GM21786 (cell line): ENCODE data around the gene ATAD2B.
A peak's percentile ranks its signal among the peaks of the same experiment; 100 is the strongest.

Experiments used
- ATAC-seq: cut with Tn5 transposase; IDR thresholded peaks from one replicate; pipeline ENCODE4 v1.9.1; 2021; ENCODE audit not compliant: unreplicated experiment

ATAD2B gene

DNA sequence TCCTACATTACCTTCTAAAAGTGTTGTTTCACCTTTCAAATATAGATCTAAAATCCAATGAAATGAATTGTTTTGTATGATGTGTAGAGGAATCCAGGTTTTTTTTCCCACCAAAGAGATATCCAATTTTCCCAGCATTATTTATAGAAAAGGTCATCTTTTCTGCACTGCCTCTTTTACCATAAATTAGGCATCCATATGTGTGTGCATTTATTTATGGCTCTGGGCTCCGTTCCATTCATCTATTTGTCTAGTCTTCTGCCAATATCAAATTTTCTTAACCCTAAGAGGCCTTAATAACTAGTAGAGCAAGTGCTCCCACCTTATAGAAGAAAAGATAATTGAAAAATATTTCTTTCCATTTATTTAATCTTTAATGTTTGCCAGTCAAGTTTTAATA is 88.3 kb downstream of the ATAD2B start:
- ATAC-seq = no peak

DNA sequence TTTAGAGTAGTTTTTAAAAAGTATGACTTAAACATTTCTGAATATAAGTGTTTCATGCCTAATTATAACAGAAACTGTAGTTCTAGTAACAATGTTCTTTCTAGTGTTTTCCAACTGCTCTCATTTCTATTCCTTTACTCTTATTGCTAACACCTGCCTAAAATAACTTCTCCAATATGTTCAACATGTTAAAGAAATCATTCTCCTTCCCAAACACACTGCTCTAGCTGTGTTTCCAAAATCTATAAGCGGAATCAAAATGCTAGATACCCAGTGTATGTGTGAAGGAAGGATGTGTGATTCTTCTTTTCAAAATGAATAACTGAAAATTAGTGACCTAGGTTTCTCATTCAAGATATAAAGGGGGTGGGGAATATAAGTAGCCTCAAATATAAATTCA is 89.1 kb downstream of the ATAD2B start:
- no peak for ATAC-seq

DNA sequence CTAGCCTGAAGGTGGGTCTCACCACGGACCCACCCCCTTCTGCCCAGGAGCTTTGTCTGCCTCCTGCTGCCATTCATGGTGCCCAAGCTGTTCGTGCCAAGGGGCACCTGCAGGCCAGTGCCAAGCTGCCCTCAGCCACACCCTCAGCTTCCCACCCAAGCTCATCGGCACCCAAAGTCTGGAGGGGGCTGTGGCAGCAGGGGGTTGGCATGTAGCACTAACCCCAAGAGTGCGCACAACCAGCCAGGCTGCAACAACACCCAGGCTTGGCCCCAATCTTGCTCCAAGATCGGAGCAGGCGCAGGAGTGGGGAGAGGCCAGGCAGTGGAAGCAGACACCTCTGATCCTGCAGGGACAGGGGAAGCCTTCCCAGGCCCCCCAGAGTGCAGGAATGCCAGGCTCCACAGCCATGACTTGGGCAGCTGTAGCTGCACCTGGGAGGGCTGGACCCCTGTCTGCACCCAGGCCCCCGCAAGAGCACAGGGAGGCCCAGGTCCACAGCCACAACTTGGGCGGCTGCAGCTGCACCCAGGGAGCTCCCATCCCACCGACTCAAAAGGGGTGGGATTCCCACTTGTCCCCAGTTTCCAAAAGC is 89.9 kb downstream of the ATAD2B start:
- ATAC-seq = no peak

DNA sequence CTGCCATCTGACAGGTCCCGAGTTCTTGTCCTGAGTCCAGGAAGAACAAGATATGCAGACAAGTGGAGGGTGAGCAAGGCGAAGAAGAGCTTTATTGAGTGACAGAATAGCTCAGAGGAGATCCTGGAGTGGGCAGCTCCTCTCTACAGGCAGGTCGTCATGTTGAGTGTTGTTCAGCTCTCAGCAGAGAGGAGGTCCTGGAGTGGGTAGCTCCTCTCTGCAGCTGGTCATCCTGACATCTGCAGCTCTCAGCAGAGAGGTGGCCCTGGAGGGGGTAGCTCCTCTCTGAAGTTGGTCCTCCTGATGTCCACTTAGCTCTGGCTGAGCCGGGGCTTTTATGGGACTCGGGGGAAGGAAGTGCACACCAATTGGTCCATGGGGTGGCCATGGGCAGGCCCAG is 90.4 kb downstream of the ATAD2B start:
- ATAC-seq = no peak

DNA sequence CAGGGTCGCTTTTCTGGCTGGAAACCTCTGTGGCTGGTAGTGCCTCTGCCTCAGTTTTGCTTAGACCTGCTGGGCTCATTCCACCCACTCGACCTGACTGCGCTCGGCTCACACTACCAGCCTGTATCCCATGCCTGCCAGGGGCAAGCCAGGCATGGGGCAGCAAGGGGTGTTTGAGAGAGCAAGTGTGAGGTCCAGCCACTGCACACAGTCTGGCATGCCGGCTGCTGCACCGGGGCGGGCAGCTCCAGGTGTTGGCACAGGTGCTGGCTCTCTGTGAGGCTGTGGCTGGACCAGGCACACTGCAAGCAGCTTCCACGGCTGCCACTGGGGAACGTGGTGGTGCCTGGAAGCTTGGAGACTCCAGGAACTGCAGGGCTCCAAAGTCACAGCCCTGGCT is 90.9 kb downstream of the ATAD2B start:
- ATAC-seq = no peak

DNA sequence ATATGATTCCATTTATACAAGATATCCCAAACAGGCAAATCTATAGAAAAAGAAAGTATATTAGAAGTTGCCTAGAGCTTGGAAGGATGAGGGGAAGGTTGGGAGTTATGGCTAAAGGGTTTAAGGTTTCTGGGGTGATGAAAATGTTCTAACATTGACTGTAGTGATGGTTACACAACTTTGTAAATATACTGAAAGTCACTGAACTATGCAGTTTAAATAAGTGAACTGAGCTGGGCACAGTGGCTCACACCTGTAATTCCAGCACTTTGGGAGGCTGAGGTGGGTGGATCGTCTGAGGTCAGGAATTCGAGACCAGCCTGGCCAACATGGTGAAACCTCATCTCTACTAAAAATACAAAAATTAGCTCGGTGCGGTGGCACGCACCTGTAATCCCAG is 91.5 kb downstream of the ATAD2B start:
- no peak for ATAC-seq

DNA sequence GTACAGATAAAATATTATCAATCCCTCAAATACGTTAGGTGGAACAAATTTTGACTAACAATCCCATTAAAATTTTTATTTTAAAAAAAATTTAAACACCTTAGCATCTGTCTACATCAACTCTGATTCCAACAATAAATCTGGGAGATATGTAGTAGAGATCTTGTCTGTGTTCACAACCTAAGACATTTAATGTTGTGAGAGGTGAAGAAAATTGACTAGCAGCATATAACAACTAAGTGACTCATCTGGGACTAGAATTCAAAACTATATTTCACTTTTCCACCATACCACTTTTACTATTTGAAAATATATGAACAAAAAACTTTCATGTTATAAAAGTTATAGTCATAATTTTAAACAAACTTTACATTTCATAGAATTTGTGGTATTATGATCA is 97.9 kb downstream of the ATAD2B start:
- no peak for ATAC-seq

DNA sequence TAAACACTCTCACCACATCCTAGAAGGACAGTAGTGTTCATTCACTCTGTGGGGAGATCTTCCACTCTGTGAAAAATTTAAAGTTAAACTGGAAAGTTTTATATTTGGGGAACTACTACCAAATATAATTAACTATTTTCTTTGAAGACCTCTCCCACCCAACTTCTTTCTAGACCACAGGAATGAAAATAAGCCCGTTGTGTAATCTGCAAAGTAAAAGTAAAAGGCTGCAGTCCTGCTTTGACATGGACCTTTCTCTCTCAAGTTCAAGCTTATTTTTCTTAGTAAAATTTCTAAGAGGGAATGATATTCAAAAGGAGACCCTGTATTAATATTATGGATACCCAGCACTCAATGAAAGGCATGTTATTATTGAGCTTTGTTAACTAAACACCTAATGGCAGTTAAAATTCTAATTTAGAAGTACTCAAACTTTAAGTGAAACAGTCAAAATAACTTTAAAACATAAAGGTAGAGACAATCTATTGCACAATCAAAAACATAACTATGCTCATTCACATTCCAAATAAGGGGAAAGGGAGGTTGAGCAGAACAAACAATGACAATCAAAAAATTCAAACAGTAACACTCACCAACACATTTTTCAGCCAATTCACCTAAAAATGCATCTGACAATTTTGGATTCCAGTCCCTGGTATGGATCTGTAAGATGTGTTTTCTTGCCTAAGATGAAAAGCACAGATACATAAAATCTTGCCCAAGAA is 98.5 kb downstream of the ATAD2B start:
- ATAC-seq = no peak

DNA sequence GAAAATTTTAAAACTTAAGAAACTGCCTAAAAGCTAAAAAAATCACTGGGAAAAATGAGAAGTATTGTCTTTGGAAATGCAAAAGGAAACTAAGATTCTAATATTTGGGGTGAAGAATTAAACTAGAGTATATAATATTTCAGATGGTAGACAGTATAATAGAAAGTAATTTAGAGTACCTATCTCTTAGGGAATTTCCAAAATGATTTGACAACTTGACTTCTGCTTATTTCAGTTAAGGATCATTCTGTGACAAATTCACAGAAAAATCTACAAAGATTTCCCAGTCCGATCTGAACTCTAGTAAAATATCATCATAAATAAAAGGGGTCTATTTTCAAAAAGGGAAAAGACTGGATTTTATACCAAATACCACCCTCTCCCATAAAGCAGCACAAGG is 99.6 kb downstream of the ATAD2B start:
- ATAC-seq = no peak

DNA sequence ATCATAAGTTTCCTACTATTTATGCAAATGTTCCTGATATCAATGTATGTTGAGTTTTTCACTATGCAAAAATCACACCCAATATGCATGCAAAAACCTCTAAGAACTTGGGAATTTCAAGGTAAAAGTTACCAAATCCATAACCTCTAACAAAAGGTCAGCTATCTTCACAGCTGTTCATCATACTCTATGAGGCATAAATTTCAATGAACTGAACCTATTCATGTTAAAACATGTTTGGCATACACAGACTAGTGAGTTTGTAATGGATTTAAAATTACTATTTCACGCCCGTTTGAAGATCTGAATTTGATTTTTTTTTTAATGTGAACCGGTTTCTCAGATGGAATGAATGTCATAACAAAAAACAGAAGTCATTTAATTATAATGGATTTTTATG is 100.2 kb downstream of the ATAD2B start:
- no peak for ATAC-seq

DNA sequence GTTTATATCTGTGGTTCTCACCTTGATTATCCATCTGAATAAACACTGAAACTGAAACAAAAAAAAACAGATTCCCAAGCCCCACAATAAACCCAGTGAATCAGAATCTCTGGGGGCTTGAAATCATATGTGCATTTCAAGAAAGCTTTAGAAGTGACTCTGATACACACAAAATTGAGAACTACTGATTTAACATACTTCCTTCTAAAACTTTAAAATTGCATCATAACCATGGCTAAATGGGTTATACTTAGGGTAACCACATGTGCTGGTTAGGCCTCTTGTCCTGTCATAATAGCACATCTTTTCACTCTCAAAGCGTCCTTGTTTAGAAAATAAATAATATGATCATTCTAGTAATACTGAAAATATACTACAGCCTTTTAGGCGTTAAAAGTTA is 100.9 kb downstream of the ATAD2B start:
- ATAC-seq = no peak

DNA sequence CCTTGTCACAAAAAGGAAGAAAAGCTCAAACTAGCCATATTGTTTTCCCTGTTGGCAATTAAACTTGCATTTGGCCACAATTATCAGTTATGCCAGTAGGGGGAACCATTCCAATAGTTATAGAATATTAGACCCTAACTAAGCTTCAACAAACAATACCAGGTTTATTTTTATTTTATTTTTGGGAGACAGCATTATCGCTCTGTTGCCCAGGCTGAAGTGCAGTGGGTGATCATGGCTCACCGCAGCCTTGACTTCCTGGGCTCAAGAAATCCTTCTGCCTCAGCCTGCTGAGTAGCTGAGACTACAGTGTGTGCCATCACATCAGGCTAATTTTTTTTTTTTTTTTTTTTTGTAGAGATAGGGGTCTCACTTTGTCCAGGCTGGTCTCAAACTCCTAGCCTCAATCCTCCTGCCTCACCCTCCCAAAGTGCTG is 102.1 kb downstream of the ATAD2B start:
- peak; percentile 54 for ATAC-seq

DNA sequence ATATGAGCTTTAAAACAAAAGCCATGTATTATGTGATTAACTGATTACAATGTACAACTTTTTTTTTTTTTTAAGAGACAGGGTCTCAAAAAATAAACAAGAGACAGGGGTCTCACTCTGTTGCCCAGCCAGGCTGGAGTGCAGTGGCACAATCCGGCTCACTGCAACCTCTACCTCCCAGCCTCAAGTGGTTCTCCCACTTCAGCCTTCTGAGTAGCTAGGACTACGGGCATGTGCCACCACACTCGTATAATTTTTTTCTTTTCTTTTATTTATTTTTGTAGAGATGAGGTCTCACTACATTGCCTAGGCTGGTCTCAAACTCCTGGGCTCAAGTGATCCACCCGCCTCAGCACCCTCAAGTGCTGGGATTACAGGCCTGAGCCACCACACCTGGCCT is 103.1 kb downstream of the ATAD2B start:
- no peak for ATAC-seq

DNA sequence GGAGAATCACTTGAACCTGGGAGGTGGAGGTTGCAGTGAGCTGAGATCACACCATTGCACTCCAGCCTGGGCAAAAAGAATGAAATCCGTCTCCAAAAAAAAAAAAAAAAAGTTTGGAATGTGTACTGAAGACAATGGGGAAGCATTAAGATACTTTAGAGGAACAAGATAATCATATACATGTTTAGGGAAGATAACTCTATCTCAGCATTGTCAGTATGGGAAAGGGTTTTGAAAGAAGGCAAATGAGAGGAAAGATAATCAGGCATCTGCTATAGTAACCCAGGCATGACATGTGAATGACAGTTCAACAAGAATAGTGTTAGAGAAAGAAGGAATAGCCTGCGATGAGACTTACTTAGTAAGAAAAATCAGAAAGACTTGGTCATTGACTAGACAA is 112.0 kb downstream of the ATAD2B start:
- ATAC-seq = no peak

DNA sequence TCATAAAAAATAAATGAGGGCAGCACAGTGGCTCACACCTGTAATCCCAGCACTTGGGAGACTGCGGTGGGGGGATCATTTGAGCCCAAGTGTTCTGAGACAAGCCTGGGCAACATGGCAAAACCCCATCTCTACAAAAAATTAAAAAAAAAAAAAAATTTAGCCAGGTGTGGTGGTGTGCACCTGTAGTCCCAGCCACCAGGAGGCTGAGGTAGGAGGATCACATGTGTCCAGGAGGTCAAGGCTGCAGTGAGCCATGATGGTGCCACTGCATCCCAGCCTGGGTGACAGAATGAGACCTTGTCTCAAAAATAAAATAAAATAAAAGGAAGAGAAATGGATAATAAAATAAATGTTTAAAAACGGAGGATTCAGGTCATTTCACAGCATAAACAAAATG is 113.5 kb downstream of the ATAD2B start:
- ATAC-seq = no peak

DNA sequence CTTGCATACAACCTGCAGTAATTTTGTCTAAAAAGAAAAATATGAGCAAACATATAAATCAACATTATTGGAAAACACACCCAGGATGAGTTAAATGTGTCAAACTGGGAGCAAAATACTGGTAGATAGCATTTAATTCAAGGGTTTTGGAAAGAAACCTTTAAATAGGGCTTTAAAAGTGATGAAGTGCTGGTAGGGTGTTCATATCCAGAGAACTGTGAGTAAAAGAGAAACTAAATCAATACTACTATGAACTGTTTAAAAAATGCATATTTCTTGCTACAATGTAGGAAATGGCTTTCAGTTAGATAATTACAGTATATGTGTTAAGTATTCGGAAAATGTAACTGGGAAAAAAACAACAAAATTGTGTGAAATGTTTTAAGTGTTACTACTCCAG is 117.8 kb downstream of the ATAD2B start:
- no peak for ATAC-seq

DNA sequence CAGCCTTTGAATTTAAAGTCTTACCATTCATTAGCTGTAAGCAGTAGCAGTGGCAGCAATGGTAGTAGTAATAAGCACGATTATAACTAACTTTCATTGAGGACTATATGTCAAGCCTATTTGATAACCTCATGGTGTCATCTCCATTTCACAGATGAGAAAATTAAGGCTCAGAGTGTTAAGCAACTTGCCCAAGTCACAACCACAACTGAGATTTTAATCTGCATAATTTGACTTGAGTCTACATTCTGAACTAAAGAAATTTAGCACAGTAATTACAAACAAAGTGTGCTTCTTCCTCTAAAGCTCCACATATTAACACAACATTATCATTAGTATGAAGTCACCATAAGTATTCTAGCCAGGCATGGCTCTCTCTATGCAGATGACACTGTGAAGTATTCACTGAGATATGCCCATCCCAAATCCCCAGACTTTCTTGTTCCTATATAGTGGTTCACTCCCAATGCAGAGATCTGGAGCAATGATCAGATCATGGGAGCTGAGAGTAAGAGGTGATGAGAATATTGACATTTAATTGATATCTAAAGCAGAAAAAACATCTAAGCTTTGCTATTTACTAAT is 120.2 kb downstream of the ATAD2B start:
- ATAC-seq = no peak

DNA sequence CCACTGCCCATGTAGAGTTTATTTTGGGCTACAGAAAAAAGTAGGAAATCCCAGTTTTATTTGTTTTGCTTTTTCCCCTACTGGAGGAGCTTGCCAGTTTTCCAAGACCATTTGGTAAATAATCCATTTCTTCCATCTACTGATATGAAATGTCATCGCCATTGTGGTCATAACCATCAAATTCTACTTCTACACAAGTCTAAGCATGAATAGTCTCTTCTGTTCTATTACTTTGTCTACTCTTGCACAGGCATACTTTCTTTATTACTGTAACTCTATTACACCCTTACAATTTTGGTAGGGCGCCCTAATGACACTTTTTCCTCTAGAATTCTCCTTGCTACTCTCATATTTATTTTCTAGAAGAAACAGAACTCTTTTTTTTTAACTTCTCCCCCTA is 120.7 kb downstream of the ATAD2B start:
- ATAC-seq = no peak

DNA sequence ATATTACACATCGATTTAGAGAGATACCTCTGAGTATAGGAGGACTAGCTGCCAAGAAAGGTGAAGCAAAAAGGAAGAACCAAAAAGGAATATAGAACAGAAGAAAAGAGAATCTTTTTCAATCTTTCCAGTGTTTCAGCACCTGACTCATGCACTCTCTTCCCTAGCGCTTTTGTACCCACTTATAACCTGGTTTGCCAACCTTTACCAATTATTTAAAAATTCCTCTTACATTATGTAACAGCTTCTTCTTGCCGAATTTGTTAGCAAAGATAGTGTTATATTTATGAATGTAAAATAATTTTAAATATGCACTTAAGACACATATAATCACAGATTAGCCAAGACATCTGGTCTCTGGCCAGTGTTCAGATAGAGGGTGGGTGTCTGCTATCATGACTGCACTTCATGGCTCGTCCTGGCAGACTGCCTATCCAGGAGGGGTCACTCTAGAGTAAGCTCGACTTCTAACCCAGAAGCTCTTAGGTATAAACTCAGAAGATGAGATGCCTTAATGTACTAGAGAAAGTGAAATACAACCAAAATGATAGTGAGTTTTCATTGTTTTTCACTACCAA is 122.9 kb downstream of the ATAD2B start:
- no peak for ATAC-seq

DNA sequence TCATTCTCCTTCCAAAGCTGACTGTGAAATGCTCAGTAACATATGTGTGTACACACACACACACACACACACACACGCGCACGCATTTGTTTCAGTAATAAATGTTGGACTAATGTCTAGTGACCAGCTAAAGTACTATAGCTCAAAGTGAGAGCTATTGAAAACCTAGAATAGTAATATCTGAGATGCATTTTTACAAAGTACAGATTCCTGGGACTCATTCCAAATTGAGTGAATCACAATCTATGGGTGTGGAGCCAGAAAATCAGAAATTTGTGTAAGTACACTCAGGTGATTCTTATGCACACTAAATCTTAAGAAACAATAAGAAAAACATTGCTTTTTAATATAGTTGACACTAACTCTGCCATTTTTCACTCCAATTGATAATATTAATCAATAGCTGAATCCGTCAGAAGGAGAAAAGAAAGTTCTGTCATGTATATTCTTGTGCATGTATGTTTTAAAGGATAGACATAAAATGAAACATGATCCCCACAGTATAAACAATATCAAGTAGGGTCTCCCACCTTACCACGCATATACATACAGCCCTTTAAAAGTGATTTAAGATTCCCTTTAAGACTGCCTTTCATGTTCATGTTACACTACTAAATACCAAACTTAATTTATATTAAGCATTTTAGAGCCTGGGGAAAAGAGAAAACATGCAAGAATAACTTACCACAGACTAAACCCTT is 123.5 kb downstream of the ATAD2B start:
- no peak for ATAC-seq

DNA sequence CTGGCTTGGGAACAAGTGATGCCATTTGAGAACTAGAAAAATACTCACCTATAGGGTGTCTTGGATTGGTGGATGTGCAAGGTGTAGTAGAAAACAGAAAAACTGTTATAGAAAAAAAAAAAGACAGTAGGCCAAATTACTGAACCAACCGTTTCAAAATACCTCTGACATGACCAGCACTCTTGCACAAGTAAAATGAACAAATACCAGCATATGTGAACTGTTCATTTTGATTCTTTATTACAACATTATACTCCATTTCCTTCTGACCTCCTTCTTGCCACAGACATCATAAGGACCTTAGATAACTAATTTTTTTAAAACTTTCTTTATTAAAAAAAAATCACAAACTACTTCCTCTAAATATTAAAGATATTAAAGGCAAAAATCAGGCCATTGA is 125.5 kb downstream of the ATAD2B start:
- ATAC-seq = no peak

DNA sequence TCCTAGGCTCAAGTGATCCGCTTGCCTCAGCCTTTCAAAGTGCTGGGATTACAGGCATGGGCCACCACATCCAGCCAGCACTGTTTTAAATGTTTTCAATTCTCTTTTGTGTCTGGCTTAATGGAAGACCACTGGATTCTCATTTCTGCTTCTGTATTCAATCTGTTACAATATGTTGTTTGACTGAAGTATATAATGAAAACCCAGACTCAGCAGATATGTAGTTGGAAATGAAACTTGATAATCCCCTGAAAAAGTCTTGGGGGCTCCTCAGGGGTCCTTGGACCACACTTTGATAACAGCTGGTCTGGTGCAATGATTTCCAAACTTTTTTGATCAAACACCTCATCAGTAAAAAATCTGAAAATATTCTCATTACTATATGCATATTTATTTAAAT is 132.7 kb downstream of the ATAD2B start:
- ATAC-seq = no peak
